Muscle layer of colon (tissue), 2 donors: ENCODE results near the gene DAP3.
"Not testable (repeated sequence)": the region's sequence is repeated elsewhere in the genome, so short reads cannot be mapped to it uniquely, and the experiment has no call there.

Experiments
- H3K27ac ChIP-seq: one replicate; pipeline ENCODE4 v1.7.0; 2013; ENCODE audit warnings: low read depth, mild to moderate bottlenecking, low read length, moderate library complexity
- H3K27me3 ChIP-seq, 2 donors: one replicate each; pipeline ENCODE4 v1.7.0; 2013; ENCODE audit warnings: low read length in 2 of 2, mild to moderate bottlenecking in 2 of 2; ENCODE audit not compliant: insufficient read depth in 2 of 2, control insufficient read depth in 1 of 2
- H3K36me3 ChIP-seq: one replicate; pipeline ENCODE4 v1.7.0; 2013; ENCODE audit warnings: mild to moderate bottlenecking, low read length; ENCODE audit not compliant: insufficient read depth
- H3K4me1 ChIP-seq: one replicate; pipeline ENCODE4 v1.7.0; 2013; ENCODE audit warnings: mild to moderate bottlenecking, low read length; ENCODE audit not compliant: insufficient read depth
- H3K4me3 ChIP-seq, 2 donors: one replicate each; pipeline ENCODE4 v1.7.0; 2013; ENCODE audit warnings: low read length in 2 of 2, low read depth in 1 of 2, mild to moderate bottlenecking in 1 of 2, moderate library complexity in 1 of 2
- H3K9ac ChIP-seq: one replicate; pipeline ENCODE4 v1.7.0; 2013; ENCODE audit warnings: low read length
- H3K9me3 ChIP-seq: one replicate; pipeline ENCODE4 v1.7.0; 2013; ENCODE audit warnings: mild to moderate bottlenecking, low read length
- donor health status: abdominal sarcoma.
- donor health status: Adenocarcinoma of cecum.

The DAP3 gene

DNA sequence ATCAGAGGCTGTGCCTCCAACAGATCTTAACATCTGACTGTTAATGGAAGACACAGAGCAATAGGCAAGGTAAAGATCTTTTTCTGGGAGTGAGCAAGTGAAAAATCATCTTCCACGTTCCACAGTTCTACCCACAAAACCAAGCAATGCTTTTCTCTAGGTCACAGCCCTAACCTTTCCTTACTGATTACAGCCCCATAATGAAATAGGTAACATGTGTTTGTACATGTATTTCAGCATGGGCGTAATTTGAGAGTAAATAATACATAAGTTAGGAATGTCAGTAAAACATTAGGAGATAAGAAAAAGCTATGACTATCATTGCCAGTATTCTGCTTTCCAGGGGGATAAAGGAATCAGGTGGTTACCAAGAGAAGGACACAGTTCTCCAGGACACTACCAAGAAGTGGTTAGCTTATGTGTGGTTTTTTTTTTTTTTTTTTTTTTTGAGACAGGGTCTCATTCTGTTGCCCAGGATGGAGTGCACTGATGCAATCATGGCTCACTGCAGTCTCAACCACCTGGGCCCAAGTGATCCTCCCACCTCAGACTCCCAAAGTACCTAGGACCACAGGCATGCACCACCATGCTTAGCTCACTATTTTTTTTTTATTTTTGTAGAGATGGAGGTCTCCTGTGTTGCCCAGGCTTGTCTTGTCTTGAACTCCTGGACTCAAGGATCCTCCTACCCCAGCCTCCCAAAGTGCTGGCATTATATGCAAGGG is 72.0 kb downstream of the DAP3 start:
- peaks cover 59% of the 10 kb centered on the region for H3K36me3 ChIP-seq
- H3K27me3 ChIP-seq = no peaks in the 10 kb centered on the region
- H3K4me1 ChIP-seq = no peaks in the 10 kb centered on the region
- no peaks in the 10 kb centered on the region for H3K9me3 ChIP-seq
- H3K27ac ChIP-seq = no peak overlapping the region
- H3K4me3 ChIP-seq = no peak overlapping the region
- H3K9ac ChIP-seq = no peak overlapping the region

DNA sequence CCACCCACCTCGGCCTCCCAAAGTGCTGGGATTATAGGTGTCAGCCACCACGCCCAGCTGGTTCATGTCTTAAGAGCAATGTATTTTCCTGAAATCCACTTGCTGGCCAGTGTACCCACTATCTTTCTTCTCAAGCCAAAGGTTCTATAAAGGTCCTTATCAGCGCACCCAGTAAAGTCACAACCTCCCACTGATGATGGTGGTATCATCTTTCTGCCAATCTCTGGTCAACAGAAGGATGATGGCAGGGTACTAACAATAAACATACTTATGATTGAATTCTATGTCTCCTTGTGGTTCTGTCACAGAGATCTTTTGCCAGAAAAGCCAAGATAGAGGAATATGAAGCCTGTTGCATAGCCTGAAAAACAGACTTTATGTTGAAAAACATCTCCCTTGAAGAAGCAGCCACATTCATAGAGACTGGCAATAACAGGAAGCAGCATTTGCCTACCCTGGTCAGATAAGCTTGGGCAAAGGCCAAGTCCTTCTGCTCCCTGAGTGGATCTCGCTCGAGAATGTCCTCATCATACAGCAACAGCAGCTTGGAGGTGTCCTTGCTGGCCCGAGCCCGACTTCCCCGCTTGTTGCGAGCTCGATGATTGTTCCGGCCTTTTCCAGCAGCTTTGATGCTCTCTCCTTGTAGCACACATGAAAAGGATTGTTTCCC is 73.0 kb downstream of the DAP3 start:
- no peaks in the 10 kb centered on the region for H3K9me3 ChIP-seq
- H3K9ac ChIP-seq = no peak overlapping the region
- H3K4me1 ChIP-seq = no peaks in the 10 kb centered on the region
- H3K4me3 ChIP-seq = no peak overlapping the region
- H3K36me3 ChIP-seq = peaks cover 55% of the 10 kb centered on the region
- no peaks in the 10 kb centered on the region for H3K27me3 ChIP-seq
- no peak overlapping the region for H3K27ac ChIP-seq

DNA sequence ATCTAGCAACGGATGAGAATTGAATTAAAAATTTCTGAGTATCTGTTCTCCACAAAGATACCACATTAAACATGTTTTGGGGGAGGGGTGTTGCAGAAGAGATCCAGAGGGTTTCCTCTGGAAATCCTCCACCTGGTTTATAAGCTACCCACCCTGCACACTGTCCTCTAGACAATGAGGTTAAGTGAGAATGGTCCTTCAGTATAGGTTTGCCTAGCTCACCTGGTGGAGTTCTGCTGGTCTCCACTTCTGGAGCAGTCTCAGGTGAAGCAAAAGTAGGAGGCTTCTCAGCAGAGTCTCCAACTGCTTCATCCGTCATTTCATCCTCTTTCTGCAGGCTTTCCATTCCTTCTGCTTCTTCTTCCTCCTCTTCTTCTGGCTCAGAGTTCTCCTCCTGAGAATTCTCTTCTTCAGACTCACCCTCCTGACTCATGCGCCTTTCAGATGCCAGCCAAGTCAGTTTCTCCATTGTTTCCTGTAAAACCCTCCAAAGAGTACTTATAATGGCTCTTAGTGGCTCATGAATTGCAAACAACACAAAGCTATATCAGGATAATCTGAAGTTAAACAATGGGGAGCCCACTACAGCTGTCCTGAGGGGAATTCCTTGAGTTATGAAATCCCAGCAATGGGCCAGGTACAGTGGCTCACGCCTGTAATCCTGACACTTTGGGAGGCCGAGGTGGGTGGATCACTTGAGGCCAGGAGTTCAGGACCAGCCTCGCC is 74.4 kb downstream of the DAP3 start:
- H3K9me3 ChIP-seq, H3K27me3 ChIP-seq, H3K4me3 ChIP-seq, H3K4me1 ChIP-seq, H3K27ac ChIP-seq, H3K9ac ChIP-seq: not testable (repeated sequence)
- H3K36me3 ChIP-seq = peaks cover 54% of the 10 kb centered on the region

DNA sequence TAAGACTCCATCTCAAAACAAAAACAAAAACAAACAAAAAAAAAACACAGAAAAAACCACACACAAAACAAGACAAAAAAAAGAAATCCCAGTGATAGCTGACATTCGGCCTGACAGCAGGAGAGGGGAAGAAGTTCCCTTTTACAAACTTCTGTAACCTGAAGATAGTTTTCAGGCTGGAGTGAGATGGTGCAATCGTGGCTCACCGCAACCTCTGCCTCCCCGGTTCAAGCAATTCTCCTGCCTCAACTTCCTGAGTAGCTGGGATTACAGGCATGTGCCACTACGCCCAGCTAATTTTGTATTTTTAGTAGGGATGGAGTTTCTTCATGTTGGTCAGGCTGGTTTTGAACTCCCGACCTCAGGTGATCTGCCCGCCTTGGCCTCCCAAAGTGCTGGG is 75.1 kb downstream of the DAP3 start:
- H3K27ac ChIP-seq, H3K9ac ChIP-seq, H3K4me3 ChIP-seq, H3K9me3 ChIP-seq, H3K4me1 ChIP-seq, H3K27me3 ChIP-seq: not testable (repeated sequence)
- peaks cover 52% of the 10 kb centered on the region for H3K36me3 ChIP-seq

DNA sequence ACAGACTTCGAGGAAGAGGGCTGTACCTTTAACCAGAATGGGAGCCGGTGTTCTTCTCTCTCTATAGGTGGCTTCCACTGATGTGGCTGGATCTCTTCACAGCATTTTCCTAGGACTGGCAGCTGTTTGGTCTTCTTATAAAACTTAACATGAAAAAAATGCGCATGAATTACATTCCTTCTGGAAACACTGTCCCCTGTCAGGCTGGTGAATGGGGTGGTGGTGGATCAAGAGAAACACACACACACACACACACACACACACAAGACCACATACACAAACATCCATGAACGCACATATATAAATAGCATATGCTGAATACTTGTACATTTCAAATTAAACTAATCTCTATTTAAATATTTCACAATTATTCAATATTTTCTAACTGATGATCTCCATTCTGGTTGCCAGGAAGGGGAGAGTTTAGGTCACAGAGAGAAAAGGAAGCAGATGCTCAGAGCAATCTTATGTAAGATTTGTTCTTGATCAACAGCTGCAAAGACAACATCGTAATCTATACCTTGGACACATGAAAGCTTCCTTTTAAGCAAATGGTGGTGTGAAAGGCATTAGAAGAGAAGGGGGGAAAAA is 78.6 kb downstream of the DAP3 start:
- peaks cover 56% of the 10 kb centered on the region for H3K36me3 ChIP-seq
- H3K9ac ChIP-seq, H3K4me3 ChIP-seq, H3K9me3 ChIP-seq, H3K4me1 ChIP-seq, H3K27me3 ChIP-seq, H3K27ac ChIP-seq: not testable (repeated sequence)

DNA sequence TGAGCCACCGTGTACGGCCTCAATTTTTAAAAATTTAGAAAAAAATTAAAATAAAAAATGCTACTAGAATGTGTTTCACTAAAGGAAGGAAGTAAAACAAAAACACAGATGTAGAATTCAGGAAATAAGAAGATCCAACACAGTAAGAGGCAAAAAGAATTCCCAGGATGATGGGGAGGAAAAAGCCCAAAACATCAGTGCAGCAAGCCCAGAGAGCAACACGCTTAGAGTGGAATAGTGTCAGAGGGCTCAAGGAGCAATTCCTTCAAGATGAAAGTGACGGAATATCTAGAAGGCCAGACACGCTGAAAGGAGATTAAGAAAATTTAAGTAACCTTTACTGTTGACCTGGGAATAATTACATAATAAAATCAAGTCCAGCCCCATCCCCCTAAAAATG is 80.4 kb downstream of the DAP3 start:
- Histone ChIP-seq H3K4me1 (no peaks in the 10 kb centered on the region), H3K36me3 (peaks cover 55% of the 10 kb centered on the region), H3K9ac (no peak overlapping the region), H3K27ac (no peak overlapping the region), H3K27me3 (no peaks in the 10 kb centered on the region), H3K9me3 (no peaks in the 10 kb centered on the region), H3K4me3 (no peak overlapping the region)

DNA sequence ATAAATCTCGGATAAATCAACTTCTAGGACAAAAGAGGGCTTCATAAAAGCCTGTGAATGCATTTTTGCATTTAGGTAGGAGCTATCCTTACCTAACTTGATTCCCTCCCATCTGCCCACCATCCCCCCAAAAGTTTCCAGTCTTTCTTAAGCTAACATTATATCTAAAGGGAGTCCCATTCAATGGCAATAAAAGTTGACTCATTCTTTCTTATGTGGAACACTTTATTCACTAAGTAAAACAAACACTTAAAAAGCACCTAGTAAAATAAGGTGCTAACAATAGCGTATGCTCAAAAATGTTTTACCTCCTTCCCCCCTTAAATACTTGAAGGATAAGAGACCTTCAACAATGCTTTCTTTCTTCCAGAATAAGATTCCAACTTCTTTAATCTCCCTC is 84.3 kb downstream of the DAP3 start:
- no peak overlapping the region for H3K27ac ChIP-seq
- H3K27me3 ChIP-seq = no peaks in the 10 kb centered on the region
- H3K9me3 ChIP-seq = no peaks in the 10 kb centered on the region
- H3K9ac ChIP-seq = no peak overlapping the region
- peaks cover 62% of the 10 kb centered on the region for H3K36me3 ChIP-seq
- H3K4me3 ChIP-seq = no peak overlapping the region
- no peaks in the 10 kb centered on the region for H3K4me1 ChIP-seq

DNA sequence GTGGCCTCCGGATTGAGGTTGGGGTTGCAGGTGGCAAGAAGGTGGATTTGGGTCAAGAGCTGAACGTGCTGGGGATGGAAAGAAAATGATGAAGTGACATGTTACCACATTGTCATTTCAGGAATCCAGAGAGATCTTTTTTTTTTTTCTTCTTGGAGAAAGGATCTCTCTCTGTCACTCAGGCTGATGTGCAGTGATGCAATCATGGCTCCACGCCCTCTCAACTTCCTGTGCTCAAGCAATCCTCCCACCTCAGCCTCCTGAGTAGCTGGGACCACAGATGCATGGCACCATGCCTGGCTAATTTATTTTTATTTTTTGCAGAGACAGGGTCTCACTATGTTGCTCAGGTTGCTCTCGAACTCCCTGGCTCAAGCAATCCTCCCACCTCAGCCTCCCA is 87.5 kb downstream of the DAP3 start:
- Histone ChIP-seq H3K27ac (no peak overlapping the region), H3K4me3 (no peak overlapping the region), H3K36me3 (peaks cover 40% of the 10 kb centered on the region), H3K9ac (no peak overlapping the region), H3K4me1 (no peaks in the 10 kb centered on the region), H3K27me3 (no peaks in the 10 kb centered on the region), H3K9me3 (no peaks in the 10 kb centered on the region)

DNA sequence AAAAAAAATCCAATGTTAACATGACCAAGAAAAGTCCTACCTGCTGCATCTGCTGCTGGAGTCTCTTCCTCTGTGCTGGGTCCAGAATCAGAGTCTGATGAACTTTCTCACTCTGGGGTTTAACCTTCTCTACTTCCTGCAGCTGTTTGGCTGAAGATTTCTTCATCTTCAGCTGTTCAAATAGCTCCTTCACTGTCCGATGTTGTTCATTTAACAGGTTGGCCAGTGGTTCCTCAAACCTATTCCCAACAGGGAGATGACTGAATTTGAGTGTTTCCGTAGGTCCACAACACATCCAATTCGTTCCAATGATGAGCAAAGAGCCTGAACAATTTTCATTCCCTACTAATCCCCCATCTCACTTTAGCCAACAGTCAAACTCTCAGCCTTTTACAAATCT is 88.7 kb downstream of the DAP3 start:
- peaks cover 37% of the 10 kb centered on the region for H3K36me3 ChIP-seq
- H3K4me3 ChIP-seq = no peak overlapping the region
- H3K4me1 ChIP-seq = no peaks in the 10 kb centered on the region
- no peaks in the 10 kb centered on the region for H3K27me3 ChIP-seq
- no peaks in the 10 kb centered on the region for H3K9me3 ChIP-seq
- no peak overlapping the region for H3K27ac ChIP-seq
- no peak overlapping the region for H3K9ac ChIP-seq
